NCI-H526 (cell line): ENCODE measurements around the gene PTPRN2.
"Not testable (repeated sequence)": the region's sequence is repeated elsewhere in the genome, so short reads cannot be mapped to it uniquely, and the experiment has no call there.

Experiments used
- DNase-seq, 2 experiments: peaks; one replicate each; lab custom pipeline; 2025; lab: John Stamatoyannopoulos, UW

The PTPRN2 gene

DNA sequence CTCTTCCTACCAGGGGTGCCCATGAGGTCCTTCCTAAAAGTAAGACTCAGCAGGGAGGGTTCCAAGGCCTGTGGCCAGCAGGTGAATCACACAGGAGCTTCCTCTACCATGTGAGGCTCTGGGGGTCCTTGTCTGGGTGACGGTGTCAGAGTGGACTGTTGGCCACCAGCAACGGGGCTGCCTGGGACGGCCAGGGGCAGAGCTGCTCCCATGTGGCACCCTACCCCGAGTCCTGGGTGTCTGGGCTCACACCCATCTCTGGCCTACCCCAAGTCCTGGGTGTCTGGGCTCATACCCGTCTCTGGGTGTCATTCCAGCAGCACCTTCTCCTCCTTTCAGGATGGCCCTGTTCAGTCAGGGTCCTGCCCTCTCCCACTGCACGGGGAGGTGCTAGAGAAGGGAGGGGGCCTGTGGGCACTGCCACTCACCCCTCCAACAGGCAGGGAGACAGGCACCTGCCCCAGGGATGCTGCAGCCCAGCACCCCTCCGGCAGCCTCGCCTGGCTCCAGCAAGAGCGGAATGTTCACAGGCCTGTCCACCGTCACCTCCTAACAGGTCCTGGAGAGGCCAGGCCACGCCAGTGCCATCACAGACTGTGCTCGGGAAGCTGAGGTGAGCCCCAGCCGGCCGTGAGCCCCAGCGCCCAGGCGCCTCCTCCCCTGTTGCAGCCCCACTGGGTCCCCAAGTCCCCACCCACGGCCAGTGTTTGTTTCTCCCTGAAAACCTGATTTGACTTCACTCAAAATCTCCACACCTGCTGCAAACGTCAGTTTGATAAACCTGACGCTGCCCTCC is 143.7 kb downstream of the PTPRN2 start:
- no peak for DNase-seq

DNA sequence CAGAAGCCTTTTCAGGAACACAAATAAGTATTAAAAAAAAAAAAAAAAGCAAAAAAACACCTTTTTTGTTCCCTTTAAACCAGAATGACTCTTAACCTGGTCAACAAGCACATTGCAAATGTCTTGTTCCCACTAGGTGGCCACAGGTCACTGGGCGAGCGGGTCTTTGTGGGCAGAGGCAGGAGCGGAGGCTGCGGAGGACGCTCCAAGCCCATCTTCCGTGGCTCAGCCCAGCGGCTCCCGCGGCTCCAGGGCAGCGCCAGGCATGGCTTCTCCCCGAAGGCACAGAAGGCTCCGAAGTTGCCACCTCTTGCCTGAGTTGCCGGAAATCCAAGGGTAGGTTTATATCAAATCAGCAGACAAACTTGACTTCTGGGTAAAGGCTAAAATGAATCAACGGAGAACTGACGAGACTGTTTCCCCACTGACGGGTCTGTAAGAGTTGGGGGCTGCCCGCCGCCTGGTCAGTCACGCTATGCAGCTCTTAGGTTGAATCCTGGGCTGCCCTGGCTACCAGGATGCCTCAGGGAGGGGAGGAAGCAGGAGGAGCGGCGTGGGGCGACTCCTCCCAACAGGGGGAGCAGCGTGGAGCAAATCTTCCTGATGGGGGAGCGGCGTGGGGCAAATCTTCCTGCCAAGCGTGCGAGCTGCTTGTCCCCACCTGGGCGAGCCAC is 144.5 kb downstream of the PTPRN2 start:
- DNase-seq: no peak

DNA sequence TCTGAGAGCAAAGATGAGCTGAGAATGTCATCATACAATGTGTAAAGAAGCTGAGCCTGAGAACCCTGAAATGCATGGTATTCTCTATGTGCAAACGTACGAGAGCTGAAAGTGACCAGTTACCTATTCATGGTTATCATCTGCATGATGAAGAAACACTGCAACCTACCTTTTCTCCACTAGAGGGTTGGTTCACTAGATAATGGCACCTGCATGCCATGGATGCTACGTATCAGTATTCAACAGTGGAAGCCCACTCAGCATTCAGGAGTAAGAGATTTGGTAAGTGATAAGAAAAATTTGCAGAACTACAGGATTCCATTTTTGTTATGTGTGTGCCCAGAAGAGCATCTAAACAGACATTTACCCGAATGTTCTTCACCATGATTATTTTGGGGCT is 145.4 kb downstream of the PTPRN2 start:
- peak; percentile 32 to 74 for DNase-seq

DNA sequence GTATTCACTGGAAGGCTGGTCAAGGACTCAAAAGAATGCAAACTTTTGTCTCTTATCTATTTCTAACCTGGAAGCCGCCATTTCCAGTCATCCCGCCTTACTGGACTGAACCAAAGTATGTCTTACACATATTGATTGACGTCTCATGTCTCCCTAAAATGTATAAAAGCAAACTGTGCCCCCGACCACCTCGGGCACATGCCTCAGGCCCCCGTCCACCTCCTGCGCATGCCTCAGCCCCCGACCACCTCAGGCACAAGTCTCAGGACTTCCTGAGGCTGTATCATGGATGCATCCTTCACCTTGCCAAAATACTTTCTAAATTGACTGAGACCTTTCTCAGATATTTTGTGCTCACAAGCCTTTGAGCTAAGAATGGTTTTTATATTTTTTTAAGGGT is 148.6 kb downstream of the PTPRN2 start:
- no peak for DNase-seq

DNA sequence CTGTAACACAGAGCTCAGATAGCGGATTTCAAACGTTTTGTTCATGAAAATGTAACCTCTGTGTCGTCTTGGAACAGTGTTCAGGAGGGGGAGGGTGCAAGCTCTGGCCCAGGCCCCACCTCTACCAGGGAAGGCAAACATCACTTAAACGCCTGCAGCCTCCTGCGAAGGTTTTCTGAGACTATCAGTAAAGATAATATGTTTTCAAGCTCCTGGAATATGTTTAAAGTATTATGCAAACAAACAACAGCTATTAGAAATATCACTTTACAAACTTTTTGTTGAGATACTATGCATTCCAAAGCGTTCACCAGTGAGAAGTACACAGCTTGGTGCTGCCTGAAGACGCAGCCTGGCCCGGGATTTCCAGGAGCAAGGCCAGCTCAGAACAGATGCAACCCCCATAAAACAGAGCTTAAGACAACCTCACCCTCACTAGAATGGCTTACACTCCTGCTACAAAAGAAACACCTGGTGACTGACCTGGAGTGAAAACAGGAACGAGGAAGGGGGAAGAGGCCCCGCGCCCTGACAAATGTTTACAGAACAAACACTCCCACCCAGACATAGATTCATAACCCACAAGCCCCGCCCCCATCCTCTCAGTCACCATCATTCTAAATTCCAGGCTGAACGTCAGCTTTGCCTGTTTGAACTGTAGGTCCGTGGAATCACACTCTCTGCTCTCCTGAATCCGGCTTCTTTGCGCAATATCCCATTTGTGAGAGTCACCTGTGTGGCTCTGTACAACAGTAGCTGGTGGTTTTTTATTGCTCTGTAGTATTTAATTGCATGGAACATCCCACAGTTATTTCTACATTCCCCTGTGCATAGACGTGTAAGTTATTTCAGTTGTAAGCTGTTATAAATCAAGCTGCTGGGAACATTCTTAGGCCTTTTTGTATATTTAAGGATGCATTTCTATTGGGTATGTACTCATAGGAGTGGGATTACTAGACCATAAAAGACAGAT is 155.0 kb downstream of the PTPRN2 start:
- peak; percentile 88 to 95 for DNase-seq

DNA sequence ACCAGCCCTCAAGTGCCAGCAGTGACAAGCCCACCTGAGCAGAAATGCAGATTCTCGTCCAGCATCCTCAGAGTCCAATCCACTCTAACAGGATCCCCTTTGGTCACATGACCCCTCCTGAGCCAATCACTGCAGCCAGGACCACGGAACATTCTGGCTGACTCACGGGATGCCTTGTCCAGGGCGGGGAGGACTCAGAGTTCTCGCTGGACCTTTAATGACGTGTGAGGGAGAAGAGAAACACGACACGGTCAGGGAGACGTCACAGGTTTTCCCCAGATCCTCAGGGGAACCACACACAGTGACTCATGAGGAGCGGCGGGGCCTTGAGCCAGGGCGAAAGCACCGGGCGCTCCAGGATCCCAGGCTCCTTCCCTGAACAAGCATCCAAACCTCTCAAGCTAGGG is 155.7 kb downstream of the PTPRN2 start:
- no peak for DNase-seq

DNA sequence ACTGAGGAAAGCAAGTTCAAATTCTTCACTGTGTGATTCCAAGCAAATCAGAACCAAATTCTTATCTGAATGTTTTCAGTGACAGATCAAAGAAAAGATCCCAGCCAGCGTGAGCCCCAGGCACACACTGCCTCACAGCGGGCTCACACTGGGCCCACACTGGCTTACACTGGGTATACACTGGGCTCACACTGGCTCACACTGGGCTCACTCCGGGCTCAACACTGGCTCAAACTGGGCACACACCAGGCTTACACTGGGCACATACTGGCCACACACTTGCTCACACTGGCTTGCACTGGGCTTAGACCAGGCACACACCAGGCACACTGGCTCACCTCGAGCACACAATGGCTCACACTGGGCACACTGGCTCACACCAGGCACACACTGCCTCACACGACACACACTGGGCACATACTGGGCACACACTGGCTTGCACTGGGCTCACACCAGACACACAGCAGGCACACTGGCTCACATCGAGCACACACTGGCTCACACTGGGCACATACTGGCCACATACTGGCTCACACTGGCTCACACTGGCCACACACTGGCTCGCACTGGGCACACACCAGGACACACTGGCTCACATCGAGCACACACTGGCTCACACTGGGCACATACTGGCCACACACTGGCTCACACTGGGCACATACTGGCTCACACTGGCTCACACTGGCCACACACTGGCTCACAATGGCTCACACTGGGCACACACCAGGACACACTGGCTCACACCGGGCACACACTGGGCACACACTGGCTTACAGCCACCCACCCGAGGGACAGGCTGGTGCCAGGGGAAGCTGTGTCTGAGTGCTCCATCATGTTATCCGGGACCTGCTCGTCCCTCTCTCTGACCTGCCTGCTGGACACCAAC is 156.3 kb downstream of the PTPRN2 start:
- no peak for DNase-seq

DNA sequence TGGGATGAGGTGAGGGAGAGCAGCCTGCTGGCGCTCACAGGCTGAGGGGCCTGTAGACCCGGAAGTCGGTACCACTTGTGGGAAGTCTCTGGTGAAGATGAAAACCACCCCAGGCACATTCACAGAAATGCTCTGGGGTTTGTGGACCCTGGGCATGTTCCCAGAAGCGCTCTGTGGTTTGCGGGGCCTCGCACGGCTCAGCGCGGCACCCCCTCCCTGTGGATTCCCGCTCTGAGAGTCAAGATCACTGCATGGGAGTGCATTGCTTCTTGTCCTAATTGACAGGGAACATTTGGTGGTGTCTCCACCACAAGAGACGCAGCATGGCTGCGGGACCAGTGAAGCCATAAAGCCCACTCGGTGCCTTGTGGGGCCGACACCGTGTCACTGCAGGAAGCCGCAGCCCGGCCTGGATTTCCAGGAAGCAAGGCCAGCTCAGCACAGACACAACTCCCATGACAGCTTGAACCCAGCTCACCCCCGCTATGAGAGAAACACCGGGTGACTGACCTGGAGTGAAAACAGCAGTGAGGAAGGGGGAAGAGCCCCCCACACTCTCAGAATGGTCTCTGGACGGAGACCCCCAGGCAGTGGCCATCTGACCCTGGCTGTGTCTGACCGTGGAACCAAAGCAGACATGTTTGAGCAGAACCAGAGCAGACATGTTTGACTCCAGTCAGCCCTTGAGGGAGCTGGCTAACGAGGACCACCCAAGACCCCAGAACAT is 157.2 kb downstream of the PTPRN2 start:
- no peak for DNase-seq

DNA sequence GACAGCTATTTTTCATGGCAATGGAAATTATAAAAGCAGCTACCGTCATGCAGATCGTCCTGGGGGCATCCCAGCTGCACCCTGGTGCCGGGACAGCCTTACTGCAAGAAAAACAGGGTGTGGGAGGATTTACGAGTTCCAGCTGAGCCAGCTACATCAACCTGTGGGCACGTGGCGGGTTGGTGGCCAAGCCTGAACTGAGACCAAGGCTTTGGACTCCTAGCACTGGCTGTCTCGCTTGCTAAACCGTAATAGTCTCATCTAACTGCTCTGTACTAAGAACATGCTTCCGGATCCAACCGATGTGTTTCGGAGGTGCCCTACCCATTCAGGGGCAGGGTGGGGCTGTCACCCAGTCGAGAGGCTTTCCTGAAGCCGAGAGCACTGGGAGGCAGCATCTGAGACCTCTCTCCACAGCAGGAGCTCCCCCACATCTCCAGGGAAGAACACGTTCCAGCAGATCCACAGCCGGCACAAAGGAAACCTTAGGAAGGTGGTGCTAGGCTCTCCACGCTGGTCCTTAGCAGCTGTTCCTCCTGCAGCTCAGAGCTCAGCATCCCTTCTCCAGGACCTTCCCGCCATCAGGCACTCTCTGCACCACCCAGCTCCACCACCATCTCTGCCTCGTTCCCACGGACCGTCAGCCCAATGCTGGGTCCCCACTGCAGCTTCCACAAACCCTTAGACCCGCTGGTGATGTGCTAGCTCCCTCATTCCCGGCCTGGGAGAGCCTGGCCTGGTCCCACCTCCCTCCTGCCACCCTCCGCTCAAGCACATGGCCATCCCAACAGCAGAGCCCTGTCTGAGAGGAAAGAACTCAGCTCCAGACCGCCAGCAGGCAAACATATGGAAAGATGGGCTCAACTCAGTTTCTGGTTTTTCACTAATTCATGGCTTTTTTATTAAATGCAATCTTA is 158.5 kb downstream of the PTPRN2 start:
- DNase-seq: no peak

DNA sequence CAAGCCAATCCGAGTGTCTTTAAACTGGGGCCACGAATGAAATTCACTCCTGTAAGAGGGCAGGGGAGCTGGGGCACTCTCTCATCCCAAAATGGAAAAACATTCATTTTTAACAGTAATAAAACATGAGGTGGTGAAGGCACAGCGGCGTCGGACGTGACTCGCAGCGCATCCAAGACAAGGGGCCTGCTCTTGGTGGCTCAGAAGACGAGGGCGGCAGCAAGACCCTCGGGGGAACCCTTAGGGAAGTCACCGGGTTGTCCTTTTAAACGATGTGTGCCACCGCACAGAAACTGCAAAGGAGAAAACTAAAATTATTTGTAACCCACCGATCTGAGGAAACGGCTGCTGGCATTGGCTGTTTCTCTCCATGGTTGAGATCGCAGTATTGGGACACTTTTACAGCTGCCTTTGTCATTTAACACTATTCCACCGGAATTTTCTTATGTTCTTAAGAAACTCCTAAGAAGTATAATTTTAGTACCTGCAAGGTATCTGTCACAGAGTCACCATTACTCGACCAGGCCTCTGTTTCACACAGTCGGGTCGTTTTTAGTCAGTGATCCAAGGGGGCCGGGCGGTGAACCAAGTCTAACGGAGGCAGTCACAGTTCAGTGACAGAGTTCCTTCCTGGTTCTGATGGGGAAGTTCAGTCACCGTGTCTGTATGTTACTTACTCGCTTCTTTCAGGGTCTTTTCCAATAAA is 159.3 kb downstream of the PTPRN2 start:
- no peak for DNase-seq

DNA sequence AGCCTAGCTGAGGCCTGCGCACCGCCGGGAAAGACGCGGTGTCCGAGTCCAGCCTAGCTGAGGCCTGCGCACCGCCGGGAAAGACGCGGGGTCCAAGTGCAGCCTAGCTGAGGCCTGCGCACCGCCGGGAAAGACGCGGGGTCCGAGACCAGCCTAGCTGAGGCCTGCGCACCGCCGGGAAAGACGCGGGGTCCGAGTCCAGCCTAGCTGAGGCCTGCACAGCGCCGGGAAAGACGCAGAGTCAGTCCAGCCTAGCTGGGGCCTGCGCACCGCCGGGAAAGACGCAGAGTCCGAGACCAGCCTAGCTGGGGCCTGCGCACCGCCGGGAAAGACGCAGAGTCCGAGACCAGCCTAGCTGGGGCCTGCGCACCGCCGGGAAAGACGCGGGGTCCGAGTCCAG is 161.9 kb downstream of the PTPRN2 start:
- DNase-seq: not testable (repeated sequence)

DNA sequence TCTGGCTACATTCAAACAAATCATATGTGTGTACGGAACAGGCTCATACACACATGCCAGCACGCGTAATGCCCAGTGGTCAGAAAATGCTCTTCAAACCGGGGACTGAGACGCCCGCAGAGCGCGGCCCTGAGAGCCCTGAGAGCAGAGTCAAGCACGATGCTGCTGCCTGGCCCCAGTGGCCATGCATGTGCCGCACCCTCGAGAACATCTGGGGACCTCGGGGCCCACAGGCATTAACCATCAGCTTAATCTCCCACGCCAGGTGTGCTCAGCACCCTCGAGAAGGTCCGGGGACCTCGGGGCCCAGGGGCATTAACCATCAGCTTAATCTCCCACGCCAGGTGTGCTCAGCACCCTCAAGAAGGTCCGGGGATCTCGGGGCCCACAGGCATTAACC is 163.1 kb downstream of the PTPRN2 start:
- DNase-seq: no peak

DNA sequence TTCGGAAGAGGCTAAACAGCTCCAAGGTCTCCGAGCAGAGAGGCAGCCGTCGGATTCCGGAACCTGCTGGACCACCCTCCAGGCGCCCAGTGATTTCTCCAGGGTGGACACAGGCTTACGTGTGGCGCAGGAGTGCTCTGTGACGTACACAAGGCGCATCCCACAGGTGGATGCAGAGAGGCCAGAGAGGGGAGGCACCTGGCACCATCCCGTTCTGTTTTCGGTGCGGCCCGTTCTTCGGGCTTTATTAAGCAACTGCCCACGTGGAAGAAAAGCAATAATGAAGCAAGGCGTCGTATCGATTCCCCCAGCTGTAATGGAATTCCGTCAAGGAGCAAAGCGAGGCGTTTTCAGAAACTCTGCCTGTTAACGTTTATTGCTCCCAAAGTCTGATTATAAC is 163.6 kb downstream of the PTPRN2 start:
- DNase-seq: no peak

DNA sequence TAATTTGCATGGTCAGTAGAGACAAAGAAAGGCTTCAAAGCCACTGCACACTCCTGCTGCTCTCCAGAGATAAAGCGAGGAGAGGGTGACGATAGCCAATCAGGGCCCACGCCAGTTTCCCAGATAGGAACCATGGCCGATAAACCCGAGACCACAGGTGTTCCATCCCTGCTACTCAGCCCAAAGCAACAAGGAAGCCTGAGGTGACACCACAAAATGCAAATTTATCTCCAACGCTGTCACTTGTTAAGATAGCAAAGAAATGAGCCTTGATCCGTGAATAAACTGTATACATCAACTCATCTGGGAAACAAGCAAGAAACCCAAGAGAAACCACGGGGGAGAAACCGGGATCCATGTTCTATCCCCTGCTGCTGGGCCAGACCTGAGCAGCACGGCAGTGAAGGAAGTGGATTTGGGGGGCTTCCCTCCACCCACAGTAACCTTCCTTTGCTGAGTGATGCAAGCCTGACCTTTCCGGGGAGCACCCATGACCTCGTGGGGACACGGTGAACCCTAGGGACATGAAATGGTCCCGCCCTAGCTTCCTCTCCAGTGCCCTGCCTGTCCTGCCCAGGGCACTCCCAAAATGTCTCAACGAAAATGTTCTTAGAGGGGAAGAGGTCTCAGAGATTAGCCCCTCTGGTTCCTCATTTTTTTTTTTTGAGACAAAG is 164.6 kb downstream of the PTPRN2 start:
- DNase-seq: peak; percentile 66 to 79

DNA sequence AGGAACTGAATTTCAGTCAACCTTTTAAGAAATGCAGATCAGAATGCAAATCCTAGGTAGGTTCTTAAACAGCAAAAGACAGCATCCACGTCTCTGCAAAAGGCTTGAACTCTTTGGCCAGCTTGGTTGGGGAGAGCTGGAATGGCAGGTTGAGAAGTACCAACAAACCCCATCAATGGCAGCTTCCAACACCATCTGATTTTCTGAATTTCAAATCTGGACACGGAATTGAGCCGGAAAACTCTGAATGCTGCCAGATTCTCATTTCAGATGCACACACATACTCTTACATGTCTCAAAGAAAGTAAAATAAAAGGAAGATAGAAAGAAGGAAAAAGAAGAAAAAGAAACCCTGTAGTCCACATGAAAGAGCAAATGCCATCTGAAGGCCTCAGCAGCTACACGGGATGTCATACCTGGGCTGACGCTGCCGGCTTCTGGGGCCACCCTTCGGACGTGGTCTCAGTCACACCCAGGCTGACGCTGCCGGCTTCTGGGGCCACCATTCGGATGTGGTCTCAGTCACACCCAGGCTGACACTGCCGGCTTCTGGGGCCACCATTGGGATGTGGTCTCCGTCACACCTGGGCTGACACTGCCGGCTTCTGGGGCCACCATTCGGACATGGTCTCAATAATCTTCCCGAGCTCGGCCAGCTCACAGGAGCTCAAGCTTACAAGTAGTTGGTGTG is 165.3 kb downstream of the PTPRN2 start:
- no peak for DNase-seq

DNA sequence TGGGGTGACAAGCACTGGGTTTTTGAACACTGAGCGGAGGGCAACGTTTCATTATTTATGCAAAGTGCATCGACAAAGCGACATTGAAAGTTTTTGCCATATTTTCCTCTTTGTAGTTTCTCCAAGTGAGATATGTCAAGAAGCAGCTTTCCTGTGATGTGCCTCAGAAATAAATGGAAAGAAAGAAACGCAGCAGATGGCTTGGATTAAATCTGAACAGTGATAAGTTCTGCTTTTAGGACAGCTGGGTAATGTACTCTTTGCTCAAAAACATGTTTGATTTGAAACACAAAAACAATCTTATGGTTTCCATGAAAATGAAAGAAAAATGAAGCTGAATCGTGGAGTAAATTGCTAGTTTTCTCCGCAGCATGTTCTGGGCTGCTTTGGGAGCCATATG is 166.3 kb downstream of the PTPRN2 start:
- DNase-seq: no peak

DNA sequence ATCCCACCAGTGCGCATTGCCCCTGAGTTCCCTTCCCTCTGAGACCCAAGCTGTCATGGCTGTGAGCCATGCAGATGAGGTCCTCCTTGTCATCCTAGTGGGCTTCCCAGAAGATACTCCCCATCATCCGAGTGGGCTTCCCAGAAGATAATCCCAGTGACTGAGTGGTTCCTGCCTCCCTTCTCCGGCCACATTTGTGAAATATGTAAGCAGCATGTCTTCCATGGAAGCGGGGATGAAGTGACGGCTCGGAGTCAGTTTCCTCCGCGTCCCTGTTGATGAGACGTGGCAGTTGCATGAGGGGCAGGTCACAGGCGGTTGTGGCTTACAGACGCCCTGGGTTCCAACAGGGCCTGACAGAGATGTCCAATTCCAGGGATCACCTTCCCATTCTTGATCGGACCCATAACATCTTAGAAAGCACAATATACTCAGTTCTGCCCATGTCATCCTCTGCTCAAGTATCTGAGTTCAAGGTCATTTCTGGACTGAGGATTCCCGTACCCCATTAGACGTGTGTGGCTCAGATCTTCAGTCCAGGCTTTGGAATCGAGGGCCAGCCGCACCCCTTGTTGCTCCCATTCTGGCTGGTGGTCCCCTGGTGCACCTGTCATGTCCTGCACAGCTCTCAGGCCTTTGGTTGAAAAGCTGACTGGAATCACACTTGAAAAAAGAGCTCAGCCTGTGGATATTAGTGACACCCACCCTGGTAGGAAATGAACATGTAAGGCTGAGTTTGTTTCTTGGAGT is 166.9 kb downstream of the PTPRN2 start:
- no peak for DNase-seq
